ENCODE results near the gene JPH3.
A peak's percentile ranks its signal among the peaks of the same experiment; 100 is the strongest.

The JPH3 gene

DNA sequence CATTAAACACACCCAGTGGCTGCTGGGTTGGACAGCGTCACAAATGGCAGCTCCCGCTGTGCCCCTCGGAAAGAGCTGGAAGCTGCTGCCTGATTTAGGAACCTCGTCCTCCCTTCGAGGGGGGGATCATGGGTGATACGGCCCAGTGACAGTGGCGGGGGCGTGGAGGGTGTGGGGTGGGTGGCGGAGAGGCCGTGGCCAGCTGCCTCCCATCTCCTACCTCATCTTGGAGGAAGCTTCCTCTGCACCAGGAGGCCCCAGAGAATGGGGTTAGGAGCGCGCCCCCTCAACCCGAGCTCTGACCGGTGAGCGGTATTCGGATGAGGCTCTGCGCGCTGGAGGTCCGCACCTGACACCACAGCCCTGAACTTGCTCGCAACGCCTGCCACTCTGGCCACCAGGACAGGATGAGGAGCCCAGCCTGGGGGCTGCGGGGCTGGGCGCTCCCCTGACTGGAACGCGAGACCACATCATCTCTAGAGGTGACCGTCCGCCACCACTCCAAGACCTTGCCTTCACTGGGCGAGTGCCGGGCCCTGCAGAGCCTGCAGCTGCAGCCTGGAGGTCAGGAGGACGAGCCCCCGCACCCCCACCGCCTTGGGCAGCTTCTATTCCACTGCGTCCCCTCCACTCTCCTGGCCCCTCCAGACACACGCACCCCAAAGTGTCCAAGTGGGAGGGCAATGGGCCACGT lies 82.5 kb downstream of the JPH3 start:
- DNase-seq = no peak

- DNase-seq = no peak
These were observed 83.1 kb downstream of the JPH3 start for GRCh38 chr16:87685405-87685755.

DNA sequence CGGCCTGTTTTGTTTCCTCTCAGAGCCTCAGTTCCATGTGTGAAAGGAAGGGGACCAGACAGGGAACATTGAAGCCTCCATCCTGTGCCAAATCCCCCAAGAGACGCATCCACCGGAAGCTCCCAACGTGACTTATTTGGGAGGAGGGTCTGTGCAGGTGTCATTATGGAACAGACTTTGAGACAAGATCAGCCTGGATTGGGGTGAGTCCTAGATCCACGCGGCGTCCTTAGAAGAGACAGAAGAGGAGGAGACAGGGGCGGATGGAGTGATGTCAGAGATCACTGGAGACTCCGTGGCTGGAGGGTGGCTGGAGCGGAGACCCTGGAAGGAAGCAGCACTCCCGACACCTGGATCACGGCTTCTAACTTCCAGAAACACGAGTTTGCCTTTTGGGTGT lies 83.5 kb downstream of the JPH3 start:
- no peak for DNase-seq

DNA sequence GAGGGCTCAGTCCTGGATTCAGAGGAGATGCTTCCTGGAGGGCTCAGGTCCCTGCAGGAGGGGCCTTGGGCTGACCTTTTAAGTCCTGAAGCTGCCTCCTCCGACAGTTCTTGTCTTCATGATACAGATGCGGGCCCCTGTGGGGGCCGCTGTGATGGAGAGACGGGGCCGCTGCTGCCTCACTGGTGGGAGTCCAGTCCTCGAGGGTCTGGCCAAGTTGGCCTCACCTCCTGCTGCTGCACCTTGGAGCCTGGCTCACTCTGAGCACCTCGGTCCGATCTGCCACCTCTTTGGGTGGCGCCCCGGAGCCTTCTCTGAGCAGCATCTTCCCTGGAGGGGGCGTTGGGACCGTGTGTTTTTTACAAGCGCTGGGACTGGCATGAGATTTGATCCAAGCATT lies 84.4 kb downstream of the JPH3 start:
- DNase-seq = no peak

GRCh38 chr16:87687126-87687910 lies 85.0 kb downstream of the JPH3 start:
- DNase-seq = peak; percentile 54

GRCh38 chr16:87687998-87688529 lies 85.8 kb downstream of the JPH3 start:
- DNase-seq = no peak

DNA sequence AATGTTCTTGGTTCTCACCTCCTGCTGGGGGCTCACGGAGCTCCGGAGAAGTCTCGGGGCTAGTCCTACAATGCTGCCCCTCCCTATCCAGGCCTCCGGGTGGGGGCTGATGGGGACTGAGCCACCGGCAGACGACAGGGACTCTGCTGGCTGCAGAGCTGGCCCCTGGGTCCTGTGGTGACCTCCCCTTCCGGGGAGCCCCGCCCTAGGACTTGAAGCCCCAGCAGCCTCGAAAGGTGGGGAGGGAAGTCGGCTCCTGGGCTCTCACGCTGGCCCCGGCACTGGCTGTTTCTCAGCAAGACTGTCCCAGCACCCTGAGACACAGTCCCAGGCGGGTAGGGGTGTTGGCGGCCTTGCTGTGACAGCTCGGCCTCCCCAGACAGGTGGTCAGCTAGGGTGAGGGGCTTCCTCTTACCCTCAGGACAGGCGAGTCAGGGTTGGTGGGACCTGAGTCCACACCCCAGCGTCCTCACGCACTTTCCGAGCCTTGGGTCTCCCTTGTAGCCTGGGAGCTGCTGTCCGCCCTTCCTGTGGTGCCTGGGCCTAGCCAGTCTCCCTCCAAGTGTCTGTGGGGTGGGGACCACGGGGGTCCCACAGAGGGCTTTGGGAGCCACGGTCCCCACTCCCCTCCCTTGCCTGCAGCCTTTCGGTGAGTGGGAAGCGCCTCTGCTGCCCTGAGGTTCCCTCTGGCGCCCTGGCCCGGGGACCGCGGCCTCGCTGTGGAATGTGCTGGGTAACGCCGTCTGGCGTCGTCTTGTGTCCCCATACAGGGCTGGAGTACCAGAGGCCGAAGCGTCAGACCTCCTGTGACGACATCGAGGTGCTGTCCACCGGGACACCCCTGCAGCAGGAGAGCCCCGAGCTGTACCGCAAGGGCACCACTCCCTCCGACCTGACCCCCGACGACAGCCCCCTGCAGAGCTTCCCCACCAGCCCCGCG lies 86.8 kb downstream of the JPH3 start:
- DNase-seq = no peak

DNA sequence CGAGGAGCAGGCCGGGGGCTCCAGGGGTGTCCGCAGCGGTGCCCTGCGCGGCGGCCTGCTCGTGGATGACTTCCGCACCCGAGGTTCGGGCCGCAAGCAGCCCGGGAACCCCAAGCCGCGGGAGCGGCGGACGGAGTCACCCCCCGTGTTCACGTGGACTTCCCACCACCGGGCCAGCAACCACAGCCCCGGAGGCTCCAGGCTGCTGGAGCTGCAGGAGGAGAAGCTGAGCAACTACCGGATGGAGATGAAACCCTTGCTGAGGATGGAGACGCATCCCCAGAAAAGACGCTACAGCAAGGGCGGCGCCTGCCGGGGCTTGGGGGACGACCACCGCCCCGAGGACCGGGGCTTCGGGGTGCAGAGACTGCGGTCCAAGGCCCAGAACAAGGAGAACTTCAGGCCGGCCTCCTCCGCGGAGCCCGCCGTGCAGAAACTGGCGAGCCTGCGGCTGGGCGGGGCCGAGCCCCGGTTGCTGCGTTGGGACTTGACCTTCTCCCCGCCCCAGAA lies 87.7 kb downstream of the JPH3 start:
- DNase-seq = no peak

GRCh38 chr16:87690911-87691685 lies 88.8 kb downstream of the JPH3 start:
- no peak for DNase-seq

GRCh38 chr16:87691686-87692079 lies 89.4 kb downstream of the JPH3 start:
- DNase-seq = no peak

DNA sequence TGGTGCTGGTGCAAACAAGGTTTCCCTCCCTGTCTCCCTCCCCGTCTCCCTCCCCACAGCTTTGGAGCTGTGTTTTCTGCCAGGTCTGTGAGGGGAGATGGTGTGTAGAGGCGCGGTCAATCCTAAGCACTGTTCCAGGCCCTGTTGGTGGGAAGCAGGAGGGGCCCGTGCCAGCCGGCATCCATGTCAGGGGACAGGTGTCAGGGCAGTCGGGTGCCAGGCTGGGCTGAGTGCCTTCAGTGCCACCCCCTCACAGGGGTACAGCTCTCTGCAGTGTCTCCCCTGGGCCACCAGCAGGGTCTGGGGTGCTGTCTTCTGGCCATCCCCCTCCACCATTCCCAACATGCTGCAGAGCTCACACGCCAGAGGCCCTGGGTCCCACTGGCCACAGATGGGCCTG lies 89.9 kb downstream of the JPH3 start:
- DNase-seq = no peak

- no peak for DNase-seq
These were observed 90.4 kb downstream of the JPH3 start for GRCh38 chr16:87692756-87693155.

- no peak for DNase-seq
These were observed 91.5 kb downstream of the JPH3 start for GRCh38 chr16:87693827-87694226.

DNA sequence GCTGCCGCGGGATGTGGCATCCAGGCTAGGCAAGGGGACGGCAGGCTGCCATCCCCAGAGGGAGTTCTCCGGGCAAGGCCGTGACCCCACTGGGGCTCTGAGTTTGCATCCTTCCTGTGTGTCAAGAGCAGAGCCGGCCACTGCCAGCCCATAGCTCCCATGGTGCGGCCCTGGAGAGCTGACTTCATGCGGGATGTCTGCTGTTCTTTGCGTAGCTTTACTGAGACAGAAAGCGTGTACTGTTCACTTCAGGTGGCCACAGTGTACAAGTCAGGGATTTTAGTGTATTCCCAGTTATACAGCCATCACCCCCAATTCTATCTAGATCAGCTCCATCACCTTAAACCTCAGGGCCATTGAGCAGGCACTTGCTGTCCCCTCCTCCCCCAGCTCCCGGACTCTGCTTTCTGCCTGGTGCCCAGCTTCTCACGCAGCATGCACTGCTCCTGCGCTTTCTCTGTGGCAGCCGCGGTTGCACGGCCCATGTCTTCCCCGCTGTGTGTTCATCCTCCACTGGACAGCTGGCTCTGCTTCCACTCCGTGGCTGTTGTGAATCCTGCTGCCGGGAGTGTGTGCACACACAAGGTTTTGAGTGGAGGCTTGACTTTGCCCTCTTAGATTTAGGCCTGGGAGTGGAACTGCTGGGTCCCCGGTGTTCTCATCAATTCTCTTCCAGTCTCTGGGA lies 92.3 kb downstream of the JPH3 start:
- no peak for DNase-seq

DNA sequence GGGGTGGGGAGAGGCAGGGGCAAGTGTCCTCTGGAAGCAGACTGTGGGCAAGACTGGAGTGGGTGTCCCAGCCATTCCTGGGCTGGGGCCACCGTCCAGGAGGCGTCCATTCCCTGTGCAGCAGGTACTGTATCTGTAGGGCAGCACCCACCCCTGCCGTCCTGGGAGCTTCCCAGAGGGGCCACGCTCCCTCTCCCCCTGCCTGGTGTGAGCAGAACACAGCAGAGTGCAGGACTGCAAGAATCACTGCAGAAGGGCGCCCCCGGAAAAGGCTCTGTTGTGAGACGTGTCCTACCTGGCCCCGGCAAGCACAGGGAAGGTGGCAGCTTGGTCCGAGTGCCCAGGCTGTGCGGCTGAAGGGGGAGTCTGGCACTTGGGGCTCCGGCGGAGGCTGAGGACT lies 93.2 kb downstream of the JPH3 start:
- DNase-seq = no peak

- no peak for DNase-seq
These were observed 94.4 kb downstream of the JPH3 start for GRCh38 chr16:87696726-87697125.

GRCh38 chr16:87697256-87697655 lies 94.9 kb downstream of the JPH3 start:
- DNase-seq = no peak

GRCh38 chr16:87697792-87698191 lies 95.5 kb downstream of the JPH3 start:
- no peak for DNase-seq

- no peak for DNase-seq
These were observed 95.9 kb downstream of the JPH3 start for GRCh38 chr16:87698241-87698640.

DNA sequence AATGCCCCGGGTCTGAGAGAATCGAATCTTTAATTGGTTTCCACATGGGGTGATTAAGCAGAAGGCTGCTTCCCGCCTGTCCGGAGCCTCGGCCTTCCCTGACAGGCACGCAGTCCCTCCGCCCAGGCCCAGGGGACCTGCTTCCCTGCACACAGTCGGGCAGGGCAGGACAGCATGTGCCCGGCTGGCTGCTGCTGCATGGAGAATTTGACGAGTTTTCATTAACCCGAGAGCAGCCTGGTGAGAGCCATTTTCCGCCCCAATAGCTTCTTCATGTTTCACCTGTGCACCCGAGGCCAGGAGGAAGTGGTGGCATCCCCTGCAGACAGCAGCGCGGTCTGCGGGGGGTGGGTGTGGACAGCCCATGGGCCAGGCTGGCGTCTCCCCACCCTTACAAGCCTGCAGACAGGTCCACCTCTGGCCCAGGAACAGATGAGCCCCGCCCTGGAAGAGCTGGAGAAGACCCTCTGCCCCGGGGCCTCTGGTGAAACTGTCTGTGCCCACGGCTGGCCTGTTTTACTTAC lies 96.4 kb downstream of the JPH3 start:
- no peak for DNase-seq

- DNase-seq = no peak
These were observed 98.2 kb downstream of the JPH3 start for GRCh38 chr16:87700406-87701077.

Data from right forelimb (tissue), 1 donor.